OCI-LY7 (cell line): ENCODE measurements around the gene NANP. TPM values are rescaled to one million over a fixed set of nuclear protein-coding genes. Genes with fewer than 3 reads are reported as not detected.

ENCODE experiments used
- BruUV-seq: library from RNA; stranded (reverse); fragments of 400-500 nt; replicated peaks from 2 replicates; lab custom pipeline; 2021; lab: Mats Ljungman, UMichigan
- CTCF ChIA-PET: fragments of 300-600 bp; sonication (Branson Sonifier 250); formaldehyde crosslinking; loops from one replicate; lab custom pipeline; 2022; ENCODE audit warnings: antibody characterized with exemption; ENCODE audit not compliant: unreplicated experiment; lab: Charles Lee
- POLR2A ChIA-PET: fragments of 300-600 bp; sonication (Branson Sonifier 250); formaldehyde crosslinking; loops from one replicate; lab custom pipeline; 2022; ENCODE audit warnings: antibody characterized with exemption; lab: Charles Lee
- DNase-seq: peaks from one replicate; pipeline ENCODE4 v3.0.0-alpha.2; 2015; ENCODE audit warnings: low spot score
- H2AFZ ChIP-seq: fragments of 200-600 bp; sonication (generic), shearing (Covaris generic); 2 replicates; pipeline ENCODE4 v1.6.1; 2014; ENCODE audit warnings: mild to moderate bottlenecking, antibody characterized with exemption, low read length, moderate library complexity
- H3K27ac ChIP-seq: fragments of 200-600 bp; sonication (generic); 2 replicates; pipeline ENCODE4 v1.5.1; 2014; ENCODE audit warnings: mixed run types, low read depth, mild to moderate bottlenecking, moderate library complexity, low read length, inconsistent platforms; ENCODE audit not compliant: poor library complexity, severe bottlenecking
- H3K36me3 ChIP-seq: fragments of 200-600 bp; sonication (generic); 2 replicates; pipeline ENCODE4 v1.6.1; 2014; ENCODE audit warnings: mild to moderate bottlenecking, antibody characterized with exemption, low read length, moderate library complexity, mixed read lengths; ENCODE audit not compliant: insufficient read depth
- H3K4me1 ChIP-seq: fragments of 200-600 bp; sonication (generic); 2 replicates; pipeline ENCODE4 v1.5.1; 2014; ENCODE audit warnings: mild to moderate bottlenecking, low read length; ENCODE audit not compliant: insufficient read depth, poor library complexity, severe bottlenecking
- H3K4me2 ChIP-seq: fragments of 200-600 bp; sonication (generic); 2 replicates; pipeline ENCODE4 v1.6.1; 2014; ENCODE audit warnings: mild to moderate bottlenecking, low read length
- H3K4me3 ChIP-seq: fragments of 200-600 bp; sonication (generic); 2 replicates; pipeline ENCODE4 v1.5.1; 2014; ENCODE audit warnings: mild to moderate bottlenecking, low read depth, low read length; ENCODE audit not compliant: poor library complexity, severe bottlenecking
- H3K79me2 ChIP-seq: fragments of 200-600 bp; sonication (generic); 2 replicates; pipeline ENCODE4 v1.6.1; 2016; ENCODE audit warnings: low read depth, mild to moderate bottlenecking, low read length, moderate library complexity, mixed read lengths; ENCODE audit not compliant: insufficient read depth
- H3K9me2 ChIP-seq: fragments of 200-600 bp; sonication (generic); 2 replicates; pipeline ENCODE4 v1.6.1; 2016; ENCODE audit warnings: mild to moderate bottlenecking, low read length, mixed read lengths; ENCODE audit not compliant: insufficient read depth
- H3K9me3 ChIP-seq: fragments of 200-600 bp; sonication (generic); 2 replicates; pipeline ENCODE4 v1.6.1; 2014; ENCODE audit warnings: mild to moderate bottlenecking, mixed run types, low read length, mixed read lengths
- H4K20me1 ChIP-seq: fragments of 200-600 bp; sonication (generic); 2 replicates; pipeline ENCODE4 v1.6.1; 2014; ENCODE audit warnings: mild to moderate bottlenecking, antibody characterized with exemption, low read length, moderate library complexity, mixed read lengths; ENCODE audit not compliant: insufficient read depth
- CTCF ChIP-seq: fragments of 200-600 bp; sonication (generic); conservative IDR thresholded peaks from 2 replicates; pipeline ENCODE4 v1.5.1; 2014; ENCODE audit warnings: mild to moderate bottlenecking, antibody characterized with exemption, low read length, moderate library complexity, mixed read lengths
- EZH2phosphoT487 ChIP-seq: fragments of 200-600 bp; sonication (generic); IDR thresholded peaks from 2 replicates; pipeline ENCODE4 v1.6.1; 2018; ENCODE audit warnings: low read depth, borderline replicate concordance, mild to moderate bottlenecking, mixed run types, antibody characterized with exemption, low read length, moderate library complexity, mixed read lengths
- intact Hi-C: fragments of 100-400 bp; cut with micrococcal nuclease; formaldehyde crosslinking; loops from one replicate; pipeline ENCODE4 v1.10.0; 2022; ENCODE audit not compliant: unreplicated experiment
- total RNA-seq, 2 experiments: library from RNA; depleted of rRNA in 1 of 2; stranded (reverse); fragments of >200 nt in 1 of 2; shearing (Covaris generic) in 1 of 2; gene quantifications; 2 replicates each; pipeline ENCODE4 v1.2.3, GENCODE V29; 2014 to 2022

NANP gene
- total RNA-seq, 2 experiments from 2014 or later, result 1.0 to 3.2 TPM

- Histone ChIP-seq H4K20me1 (no peaks in the 10 kb centered on the region), H3K27ac (no peak overlapping the region), H3K4me3 (no peak overlapping the region), H3K9me3 (no peaks in the 10 kb centered on the region), H2AFZ (no peak overlapping the region), H3K4me2 (no peak overlapping the region), H3K4me1 (no peaks in the 10 kb centered on the region), H3K79me2 (no peaks in the 10 kb centered on the region), H3K9me2 (no peaks in the 10 kb centered on the region), H3K36me3 (no peaks in the 10 kb centered on the region)
- no TSS peak for BruUV-seq
- intact Hi-C loops, result no loop called here
- DNase-seq, result no peak
- CTCF ChIA-PET, result no interaction called here
- POLR2A ChIA-PET, result interaction anchor here (0.6 kb wide), 1 partner anchor 52 kb away, joined by 4 read pairs; no protein-coding TSS in a partner anchor
- TF ChIP-seq EZH2phosphoT487 (no peak), CTCF (no peak)
Observed at GRCh38 chr20:25571240-25571639, 52.6 kb downstream of the NANP start.

- H3K9me2 ChIP-seq, result no peaks in the 10 kb centered on the region
- no peak overlapping the region for H3K27ac ChIP-seq
- BruUV-seq, result no TSS peak
- no peaks in the 10 kb centered on the region for H3K9me3 ChIP-seq
- H3K4me3 ChIP-seq, result no peak overlapping the region
- intact Hi-C loops, result no loop called here
- DNase-seq, result no peak
- no peak overlapping the region for H3K4me2 ChIP-seq
- H2AFZ ChIP-seq, result no peak overlapping the region
- no peaks in the 10 kb centered on the region for H3K79me2 ChIP-seq
- TF ChIP-seq CTCF, result no peak
- TF ChIP-seq EZH2phosphoT487, result no peak
- CTCF ChIA-PET, result no interaction called here
- H3K4me1 ChIP-seq, result no peaks in the 10 kb centered on the region
- POLR2A ChIA-PET, result no interaction called here
- no peaks in the 10 kb centered on the region for H4K20me1 ChIP-seq
- no peaks in the 10 kb centered on the region for H3K36me3 ChIP-seq
Observed at GRCh38 chr20:25570148-25570530, 53.7 kb downstream of the NANP start.

- no peaks in the 10 kb centered on the region for H3K36me3 ChIP-seq
- H3K9me3 ChIP-seq, result peaks cover 7% of the 10 kb centered on the region; the same call in 1 of the 2 replicates
- no peaks in the 10 kb centered on the region for H3K79me2 ChIP-seq
- H3K4me3 ChIP-seq, result no peak overlapping the region
- no peak overlapping the region for H3K27ac ChIP-seq
- no peaks in the 10 kb centered on the region for H3K4me1 ChIP-seq
- no peak overlapping the region for H3K4me2 ChIP-seq
- TF ChIP-seq EZH2phosphoT487 (no peak), CTCF (no peak)
- ChIA-PET POLR2A (interaction anchor here (0.7 kb wide), 1 partner anchor 19 kb away, joined by 4 read pairs; no protein-coding TSS in a partner anchor), CTCF (no interaction called here)
- BruUV-seq, result no TSS peak
- H4K20me1 ChIP-seq, result no peaks in the 10 kb centered on the region
- intact Hi-C loops, result no loop called here
- no peaks in the 10 kb centered on the region; the same call in 1 of the 2 replicates for H3K9me2 ChIP-seq
- no peak overlapping the region for H2AFZ ChIP-seq
- DNase-seq, result no peak
Observed at GRCh38 chr20:25567286-25567685, 56.5 kb downstream of the NANP start.
